ENCODE data around the gene GALNT17. TPM values are rescaled to one million over a fixed set of nuclear protein-coding genes. Genes with fewer than 3 reads are reported as not detected.

The GALNT17 gene
- total RNA-seq, 1 experiment from 2014 or later: not detected

- POLR2A ChIA-PET (ENCODE audit: unreplicated experiment): no interaction called here
These were observed 345.5 kb downstream of the GALNT17 start for GRCh38 chr7:71477441-71477840.

DNA sequence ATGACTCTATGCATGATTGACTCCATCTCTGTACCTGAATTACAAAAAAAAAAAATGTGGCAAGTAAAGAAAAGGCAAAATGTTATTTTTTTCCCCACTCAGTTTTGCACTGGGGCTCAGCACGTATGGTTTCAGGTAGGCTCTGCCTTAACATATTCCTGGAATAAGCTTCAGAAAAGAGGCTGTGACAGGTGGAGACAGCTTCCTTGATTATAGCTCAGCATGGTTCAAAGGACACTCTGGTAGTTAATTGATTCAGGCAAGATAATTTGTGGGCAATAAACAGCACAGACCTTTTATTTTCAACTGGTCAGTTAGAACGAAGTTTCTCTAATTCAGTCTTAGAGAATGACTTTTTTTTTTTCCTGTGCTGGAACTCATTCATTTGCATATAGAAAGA is 347.3 kb downstream of the GALNT17 start:
- Histone ChIP-seq H3K27me3 (ENCODE audit: low read length) (no peaks in the 10 kb centered on the region), H2AFZ (ENCODE audit: low read length) (no peak overlapping the region), H4K20me1 (ENCODE audit: low read length) (no peaks in the 10 kb centered on the region), H3K9me2 (replicated peaks; ENCODE audit: low read length) (no peaks in the 10 kb centered on the region), H3K36me3 (ENCODE audit: low read depth, low read length) (no peaks in the 10 kb centered on the region), H3K4me3 (ENCODE audit: low read length) (no peak overlapping the region), H3K4me2 (ENCODE audit: low read length) (no peak overlapping the region), H3K27ac (ENCODE audit: low read length) (no peak overlapping the region), H3K4me1 (ENCODE audit: insufficient read depth, low read length) (no peaks in the 10 kb centered on the region), H3K9ac (ENCODE audit: low read length) (no peak overlapping the region), H3F3A (ENCODE audit: low read length, unreplicated experiment) (no peaks in the 10 kb centered on the region), H3K79me2 (ENCODE audit: low read length) (no peaks in the 10 kb centered on the region), H3K9me3 (ENCODE audit: low read length) (no peaks in the 10 kb centered on the region)
- no peak for TF ChIP-seq EZH2phosphoT487 (IDR thresholded peaks at IDR 0.05; ENCODE audit: borderline replicate concordance, low read length)
- no peak for TF ChIP-seq CTCF (conservative IDR thresholded peaks at IDR 0.05; ENCODE audit: low read depth, low read length)
- no peak for TF ChIP-seq EZH2 (IDR thresholded peaks at IDR 0.05; ENCODE audit: low read length, unreplicated experiment)
- ChIA-PET CTCF (no interaction called here), POLR2A (ENCODE audit: unreplicated experiment) (no interaction called here)
- no TSS peak for BruUV-seq (replicated peaks)
- no peak for DNase-seq
- no peak for ATAC-seq
- intact Hi-C loops (cut with micrococcal nuclease): no loop called here

More at GRCh38 chr7:71477441-71477840, 345.5 kb downstream of the GALNT17 start:
- Histone ChIP-seq H3K9me2 (replicated peaks; ENCODE audit: low read length) (no peaks in the 10 kb centered on the region), H3K79me2 (ENCODE audit: low read length) (no peaks in the 10 kb centered on the region), H3K9me3 (ENCODE audit: low read length) (no peaks in the 10 kb centered on the region), H2AFZ (ENCODE audit: low read length) (no peak overlapping the region), H4K20me1 (ENCODE audit: low read length) (no peaks in the 10 kb centered on the region), H3K9ac (ENCODE audit: low read length) (no peak overlapping the region), H3F3A (ENCODE audit: low read length, unreplicated experiment) (no peaks in the 10 kb centered on the region), H3K36me3 (ENCODE audit: low read depth, low read length) (no peaks in the 10 kb centered on the region), H3K4me1 (ENCODE audit: insufficient read depth, low read length) (no peaks in the 10 kb centered on the region), H3K4me2 (ENCODE audit: low read length) (no peak overlapping the region), H3K4me3 (ENCODE audit: low read length) (no peak overlapping the region), H3K27me3 (ENCODE audit: low read length) (no peaks in the 10 kb centered on the region), H3K27ac (ENCODE audit: low read length) (no peak overlapping the region)
- DNase-seq (no peak), ATAC-seq (no peak)
- CTCF ChIA-PET: no interaction called here
- BruUV-seq (replicated peaks): no TSS peak
- no peak for TF ChIP-seq EZH2 (IDR thresholded peaks at IDR 0.05; ENCODE audit: low read length, unreplicated experiment)
- no peak for TF ChIP-seq CTCF (conservative IDR thresholded peaks at IDR 0.05; ENCODE audit: low read depth, low read length)
- no peak for TF ChIP-seq EZH2phosphoT487 (IDR thresholded peaks at IDR 0.05; ENCODE audit: borderline replicate concordance, low read length)
- intact Hi-C loops (cut with micrococcal nuclease): no loop called here

DNA sequence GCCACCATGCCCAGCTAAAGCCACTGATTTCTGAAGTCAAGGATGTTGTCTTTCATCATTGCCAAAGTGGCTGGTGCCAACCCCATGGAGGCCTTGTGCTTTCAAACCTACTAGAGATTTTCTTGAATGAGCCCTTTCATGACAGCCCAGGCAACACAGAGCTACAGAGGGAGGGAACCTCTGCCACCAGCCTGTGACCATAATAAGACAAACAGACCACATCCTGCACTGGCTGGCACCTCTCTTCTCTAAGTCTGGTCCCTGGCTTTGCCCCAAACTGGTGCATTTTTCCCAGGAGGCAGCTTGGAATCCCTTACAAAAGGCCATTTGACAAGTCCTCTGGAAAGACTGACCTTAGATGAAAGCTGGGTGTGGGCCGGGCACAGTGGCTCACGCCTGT is 348.8 kb downstream of the GALNT17 start:
- Histone ChIP-seq H3K27me3 (ENCODE audit: low read length) (no peaks in the 10 kb centered on the region), H3K4me1 (ENCODE audit: insufficient read depth, low read length) (no peaks in the 10 kb centered on the region), H3F3A (ENCODE audit: low read length, unreplicated experiment) (no peaks in the 10 kb centered on the region), H2AFZ (ENCODE audit: low read length) (no peak overlapping the region), H4K20me1 (ENCODE audit: low read length) (no peaks in the 10 kb centered on the region), H3K4me2 (ENCODE audit: low read length) (no peak overlapping the region), H3K79me2 (ENCODE audit: low read length) (no peaks in the 10 kb centered on the region), H3K4me3 (ENCODE audit: low read length) (no peak overlapping the region), H3K36me3 (ENCODE audit: low read depth, low read length) (no peaks in the 10 kb centered on the region), H3K27ac (ENCODE audit: low read length) (no peak overlapping the region), H3K9me3 (ENCODE audit: low read length) (no peaks in the 10 kb centered on the region), H3K9ac (ENCODE audit: low read length) (no peak overlapping the region), H3K9me2 (replicated peaks; ENCODE audit: low read length) (no peaks in the 10 kb centered on the region)
- DNase-seq (no peak), ATAC-seq (no peak)
- CTCF ChIA-PET: no interaction called here
- intact Hi-C loops (cut with micrococcal nuclease): no loop called here
- no TSS peak for BruUV-seq (replicated peaks)
- POLR2A ChIA-PET (ENCODE audit: unreplicated experiment): no interaction called here
- TF ChIP-seq EZH2 (IDR thresholded peaks at IDR 0.05; ENCODE audit: low read length, unreplicated experiment): no peak
- no peak for TF ChIP-seq EZH2phosphoT487 (IDR thresholded peaks at IDR 0.05; ENCODE audit: borderline replicate concordance, low read length)
- no peak for TF ChIP-seq CTCF (conservative IDR thresholded peaks at IDR 0.05; ENCODE audit: low read depth, low read length)
